Activated CD4-positive, CD25-positive, alpha-beta regulatory T cell (primary cell): ENCODE results near the gene GNG3.
A peak's percentile ranks its signal among the peaks of the same experiment; 100 is the strongest.
"Not testable (repeated sequence)": the region's sequence is repeated elsewhere in the genome, so short reads cannot be mapped to it uniquely, and the experiment has no call there.

Source experiments
- DNase-seq, 4 experiments: peaks; one replicate each; lab custom pipeline; 2025; lab: John Stamatoyannopoulos, UW

Gene GNG3

GRCh38 chr11:62707277-62707861 lies at the start of gene GNG3, which contains the start of gene BSCL2:
TSS of gene GNG3 (plus strand) at chr11:62707676. CDS start at chr11:62708296, 620 bp downstream.
TSS of gene BSCL2 (minus strand) at chr11:62707424. CDS start at chr11:62707195, 229 bp downstream.
- no peak for DNase-seq

GRCh38 chr11:62664405-62665074 lies 42.9 kb upstream of the GNG3 start:
- peak in 3 of 4 experiments; percentile 26 to 56 (median 42) for DNase-seq

GRCh38 chr11:62665075-62665598 lies 42.3 kb upstream of the GNG3 start, which contains the start of the genes C11orf98 and CSKMT:
TSS of gene C11orf98 (minus strand) at chr11:62665210. CDS start at chr11:62665169, 41 bp downstream.
TSS of gene CSKMT (plus strand) at chr11:62665312. CDS start at chr11:62665880, 568 bp downstream.
- peak; percentile 90 to 94 (median 94) for DNase-seq

GRCh38 chr11:62665599-62666258 lies 41.7 kb upstream of the GNG3 start:
- DNase-seq: peak; percentile 22 to 30 (median 27)

- no peak for DNase-seq
Observed at GRCh38 chr11:62666259-62666926, 41.1 kb upstream of the GNG3 start.

GRCh38 chr11:62667460-62667859 lies 40.0 kb upstream of the GNG3 start:
- no peak for DNase-seq

- no peak for DNase-seq
Observed at GRCh38 chr11:62669420-62670161, 37.9 kb upstream of the GNG3 start.

- no peak for DNase-seq
Observed at GRCh38 chr11:62671236-62671607, 36.3 kb upstream of the GNG3 start.

- DNase-seq: peak; percentile 38 to 60 (median 43)
Observed at GRCh38 chr11:62671608-62672389, 35.7 kb upstream of the GNG3 start, which contains the start of the genes LBHD1 and UQCC3. TSS of gene LBHD1 (minus strand) at chr11:62672267. CDS start at chr11:62670031, 2,236 bp downstream. TSS of gene UQCC3 (plus strand) at chr11:62671673. CDS start at chr11:62671746, 73 bp downstream.

- no peak for DNase-seq
Observed at GRCh38 chr11:62673196-62673525, 34.3 kb upstream of the GNG3 start.

- DNase-seq: not testable (repeated sequence)
Observed at GRCh38 chr11:62675415-62675814, 32.1 kb upstream of the GNG3 start.

GRCh38 chr11:62676698-62677097 lies 30.8 kb upstream of the GNG3 start:
- no peak for DNase-seq

- DNase-seq: no peak
Observed at GRCh38 chr11:62677156-62677555, 30.3 kb upstream of the GNG3 start.

- DNase-seq: no peak
Observed at GRCh38 chr11:62677714-62678113, 29.8 kb upstream of the GNG3 start.

- DNase-seq: no peak
Observed at GRCh38 chr11:62678433-62678769, 29.1 kb upstream of the GNG3 start.

GRCh38 chr11:62678770-62679696 lies 28.4 kb upstream of the GNG3 start, which contains the start of gene UBXN1:
TSS of gene UBXN1 (minus strand) at chr11:62679073. CDS start at chr11:62678923, 150 bp downstream.
- peak; percentile 64 to 75 (median 70) for DNase-seq

- peak in 1 of 4 experiments; percentile 21 for DNase-seq
Observed at GRCh38 chr11:62680825-62681240, 26.6 kb upstream of the GNG3 start.

GRCh38 chr11:62682518-62682917 lies 25.0 kb upstream of the GNG3 start:
- no peak for DNase-seq
